Measurements from ENCODE around the gene VOPP1. TPM values are rescaled to one million over a fixed set of nuclear protein-coding genes. Genes with fewer than 3 reads are reported as not detected.

Gene VOPP1
- total RNA-seq, 1 experiment from 2014 or later: 30.3 TPM

- Histone ChIP-seq H3K9ac (ENCODE audit: low read length) (no peak overlapping the region), H3K27me3 (ENCODE audit: insufficient read depth, low read length) (no peaks in the 10 kb centered on the region), H3K36me3 (ENCODE audit: control insufficient read depth in 1 of 2, insufficient read depth in 2 of 2, low read length in 2 of 2) (no peaks in the 10 kb centered on the region), H3K79me2 (ENCODE audit: insufficient read depth, low read length) (no peaks in the 10 kb centered on the region), H4K20me1 (ENCODE audit: insufficient read depth) (no peaks in the 10 kb centered on the region), H3K4me1 (ENCODE audit: control insufficient read depth in 1 of 2, insufficient read depth in 2 of 2, low read length in 2 of 2) (no peaks in the 10 kb centered on the region), H3K27ac (ENCODE audit: low read depth, low read length) (no peak overlapping the region), H3K4me2 (ENCODE audit: low read length) (no peak overlapping the region), H3K9me2 (ENCODE audit: insufficient read depth) (no peaks in the 10 kb centered on the region), H3K4me3 (replicated peaks in 1 of 2; ENCODE audit: low read depth in 1 of 2, low read length in 2 of 2) (no peak overlapping the region), H3K9me3 (ENCODE audit: control insufficient read depth in 1 of 2, insufficient read depth in 1 of 2, low read depth in 1 of 2, low read length in 2 of 2) (no peaks in the 10 kb centered on the region), H2AFZ (ENCODE audit: low read depth, low read length, poor library complexity, severe bottlenecking) (no peak overlapping the region)
- ChIA-PET CTCF (no interaction called here), POLR2A (no interaction called here), RAD21 (ENCODE audit: low non-redundant PET in 1 of 2, low total read pairs in 2 of 2, uncharacterized antibody in 2 of 2, unreplicated experiment in 2 of 2) (no interaction called here)
- DNase-seq (ENCODE audit: low read depth, low spot score) (no peak), ATAC-seq (no peak)
- intact Hi-C loops (cut with micrococcal nuclease): no loop called here
- TF ChIP-seq ELF1 (IDR thresholded peaks at IDR 0.05; ENCODE audit: borderline replicate concordance, low read depth): no peak
- no peak for TF ChIP-seq POLR2A (IDR thresholded peaks at IDR 0.05; ENCODE audit: borderline replicate concordance, extremely low read depth, insufficient read depth, insufficient read length)
- BruUV-seq (replicated peaks): no TSS peak
Measured at GRCh38 chr7:55465691-55466090, 106.6 kb downstream of the VOPP1 start.

GRCh38 chr7:55464422-55464821, 107.9 kb downstream of the VOPP1 start:
- DNase-seq (ENCODE audit: low read depth, low spot score): no peak
- ChIA-PET RAD21 (ENCODE audit: low non-redundant PET in 1 of 2, low total read pairs in 2 of 2, uncharacterized antibody in 2 of 2, unreplicated experiment in 2 of 2) (no interaction called here), CTCF (no interaction called here), POLR2A (no interaction called here)
- no peak overlapping the region for H3K9ac ChIP-seq (ENCODE audit: low read length)
- H3K4me1 ChIP-seq (ENCODE audit: control insufficient read depth in 1 of 2, insufficient read depth in 2 of 2, low read length in 2 of 2): no peaks in the 10 kb centered on the region
- 0 out of 4 replicates have a peak, but pooled peaks cover 0 to under 1% of the 10 kb centered on the region in 2 experiments for H3K9me3 ChIP-seq (ENCODE audit: control insufficient read depth in 1 of 2, insufficient read depth in 1 of 2, low read depth in 1 of 2, low read length in 2 of 2)
- no TSS peak for BruUV-seq (replicated peaks)
- H3K27ac ChIP-seq (ENCODE audit: low read depth, low read length): no peak overlapping the region
- H3K79me2 ChIP-seq (ENCODE audit: insufficient read depth, low read length): no peaks in the 10 kb centered on the region
- intact Hi-C loops (cut with micrococcal nuclease): no loop called here
- TF ChIP-seq SP1 (IDR thresholded peaks at IDR 0.05; ENCODE audit: low read depth) (no peak), FOSL1 (IDR thresholded peaks at IDR 0.05; ENCODE audit: low read depth) (no peak), ZFX (IDR thresholded peaks at IDR 0.05) (no peak), EGR1 (IDR thresholded peaks at IDR 0.05; ENCODE audit: low read depth) (no peak), EZH2phosphoT487 (IDR thresholded peaks at IDR 0.05; ENCODE audit: borderline replicate concordance) (no peak), REST (IDR thresholded peaks at IDR 0.05; ENCODE audit: low read depth) (no peak), SIN3A (IDR thresholded peaks at IDR 0.05; ENCODE audit: low read depth) (no peak), RAD21 (IDR thresholded peaks at IDR 0.05; ENCODE audit: low read depth) (no peak)
- no peaks in the 10 kb centered on the region for H3K27me3 ChIP-seq (ENCODE audit: insufficient read depth, low read length)
- H2AFZ ChIP-seq (ENCODE audit: low read depth, low read length, poor library complexity, severe bottlenecking): no peak overlapping the region
- H3K9me2 ChIP-seq (ENCODE audit: insufficient read depth): no peaks in the 10 kb centered on the region
- H3K4me2 ChIP-seq (ENCODE audit: low read length): no peak overlapping the region
- H3K36me3 ChIP-seq (ENCODE audit: control insufficient read depth in 1 of 2, insufficient read depth in 2 of 2, low read length in 2 of 2): no peaks in the 10 kb centered on the region
- ATAC-seq: no peak
- no peak overlapping the region for H3K4me3 ChIP-seq (replicated peaks in 1 of 2; ENCODE audit: low read depth in 1 of 2, low read length in 2 of 2)
- no peaks in the 10 kb centered on the region for H4K20me1 ChIP-seq (ENCODE audit: insufficient read depth)

All from HCT116 (cell line).